AG20443 (cell line): Measurements from ENCODE around the gene HOXA1.
A peak's percentile ranks its signal among the peaks of the same experiment; 100 is the strongest.

ENCODE experiments used
- DNase-seq: peaks from one replicate; pipeline ENCODE4 v3.0.0; 2012; ENCODE audit warnings: low spot score, mixed read lengths

Gene HOXA1

GRCh38 chr7:27116962-27117886 is 21.4 kb upstream of the HOXA1 start:
- no peak for DNase-seq

GRCh38 chr7:27116031-27116961 is 20.5 kb upstream of the HOXA1 start:
- no peak for DNase-seq

GRCh38 chr7:27115221-27116026 is 19.6 kb upstream of the HOXA1 start:
- no peak for DNase-seq

GRCh38 chr7:27114881-27115220 is 19.1 kb upstream of the HOXA1 start:
- no peak for DNase-seq

- peak; percentile 59 for DNase-seq
Observed at GRCh38 chr7:27113991-27114769, 18.4 kb upstream of the HOXA1 start.

GRCh38 chr7:27112955-27113949 is 17.5 kb upstream of the HOXA1 start:
- peak; percentile 38 for DNase-seq

GRCh38 chr7:27112361-27112760 is 16.6 kb upstream of the HOXA1 start:
- DNase-seq = no peak

GRCh38 chr7:27111751-27112277 is 16.0 kb upstream of the HOXA1 start:
- no peak for DNase-seq

GRCh38 chr7:27111042-27111750 is 15.4 kb upstream of the HOXA1 start:
- DNase-seq = no peak

- DNase-seq = peak; percentile 40
Observed at GRCh38 chr7:27110186-27111031, 14.6 kb upstream of the HOXA1 start.

- no peak for DNase-seq
Observed at GRCh38 chr7:27109466-27110185, 13.8 kb upstream of the HOXA1 start.

GRCh38 chr7:27108390-27109127 is 12.8 kb upstream of the HOXA1 start:
- no peak for DNase-seq

GRCh38 chr7:27107391-27108381 is 11.9 kb upstream of the HOXA1 start:
- DNase-seq = no peak

- DNase-seq = no peak
Observed at GRCh38 chr7:27106901-27107240, 11.1 kb upstream of the HOXA1 start.

GRCh38 chr7:27106181-27106900 is 10.5 kb upstream of the HOXA1 start:
- DNase-seq = no peak
